K562 (cell line): ENCODE results near the gene STIM1.

Experiments
- MBD2 ChIP-seq: sonication (generic); IDR thresholded peaks from 2 replicates; pipeline ENCODE4 v1.6.1; 2016; ENCODE audit warnings: low read depth, borderline replicate concordance
- POLR2AphosphoS5 ChIP-seq: IDR thresholded peaks from 2 replicates; pipeline ENCODE4 v1.6.1; 2011; ENCODE audit warnings: mild to moderate bottlenecking, low read depth, low read length, moderate library complexity; ENCODE audit not compliant: control insufficient read depth, insufficient read depth
- RFX5 ChIP-seq: IDR thresholded peaks from 2 replicates; pipeline ENCODE4 v1.6.1; 2011; ENCODE audit warnings: low read depth, mild to moderate bottlenecking, improper control_type of control experiment, low read length
- ZFP36 ChIP-seq: fragments of 150-350 bp; IDR thresholded peaks from 2 replicates; pipeline ENCODE4 v1.6.1; 2018; ENCODE audit warnings: low read length, low read depth; ENCODE audit not compliant: partially characterized antibody
- ZSCAN29 ChIP-seq: fragments of 450-650 bp; IDR thresholded peaks from 2 replicates; pipeline ENCODE4 v1.6.1; 2017

GRCh38 chr11:4025967-4026324 lies 170.5 kb downstream of the STIM1 start:
- TF ChIP-seq ZFP36, result no peak
- no peak for TF ChIP-seq RFX5
- no peak for TF ChIP-seq POLR2AphosphoS5
- TF ChIP-seq ZSCAN29, result no peak
- no peak for TF ChIP-seq MBD2
